ENCODE results near the gene ZFP36L1.

The ZFP36L1 gene

GRCh38 chr14:68800390-68800789 is 7.5 kb upstream of the ZFP36L1 start:
- no peak overlapping the region for H3K4me3 ChIP-seq (ENCODE audit: low read depth, low read length, poor library complexity, severe bottlenecking)
- no peaks in the 10 kb centered on the region for H3K36me3 ChIP-seq (ENCODE audit: insufficient read depth, low read length)
- no peaks in the 10 kb centered on the region for H3K9me2 ChIP-seq (ENCODE audit: low read depth, low read length)
- H3K9me3 ChIP-seq (ENCODE audit: low read length) = peaks cover 16% of the 10 kb centered on the region
- TF ChIP-seq CTCF (IDR thresholded peaks at IDR 0.05; ENCODE audit: low read length) (no peak), EZH2 (IDR thresholded peaks at IDR 0.05; ENCODE audit: borderline replicate concordance, low read length) (no peak)
- H3F3A ChIP-seq (ENCODE audit: insufficient read depth, low read length) = peaks cover 13% of the 10 kb centered on the region; the same call in 1 of the 2 replicates
- H3K79me2 ChIP-seq (ENCODE audit: insufficient read depth, low read length) = no peaks in the 10 kb centered on the region
- no peak overlapping the region for H3K9ac ChIP-seq (ENCODE audit: low read length)
- peaks cover 27% of the 10 kb centered on the region for H3K4me1 ChIP-seq (ENCODE audit: insufficient read depth, low read length, severe bottlenecking)
- no peaks in the 10 kb centered on the region for H4K20me1 ChIP-seq (ENCODE audit: insufficient read depth, low read length)
- H3K27ac ChIP-seq (ENCODE audit: low read depth, low read length, poor library complexity, severe bottlenecking) = peak overlapping the region; percentile 24
- no peak overlapping the region for H3K4me2 ChIP-seq (ENCODE audit: low read length)
- H3K27me3 ChIP-seq (ENCODE audit: insufficient read depth, low read length) = no peaks in the 10 kb centered on the region
- no peak overlapping the region for H2AFZ ChIP-seq (ENCODE audit: low read length)

DNA sequence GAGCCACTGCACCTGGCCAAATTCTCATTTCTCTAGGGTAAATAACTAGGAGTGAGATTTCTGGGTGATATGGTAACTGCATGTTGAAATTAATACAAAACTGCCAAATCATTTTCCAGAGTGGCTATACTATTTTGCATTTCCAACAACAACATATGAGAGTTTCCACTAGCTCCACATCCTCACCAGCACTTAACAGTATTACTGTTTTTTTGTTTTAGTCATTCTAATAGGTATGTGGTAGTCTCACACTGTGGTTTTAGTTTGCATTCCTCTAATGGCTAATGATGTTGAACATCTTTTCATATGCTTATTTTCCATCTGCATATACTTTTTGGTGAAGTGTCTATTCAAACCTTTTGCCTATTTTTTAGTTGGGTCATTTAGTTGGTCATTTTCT is 5.8 kb upstream of the ZFP36L1 start:
- peaks cover 13% of the 10 kb centered on the region for H3K9me3 ChIP-seq (ENCODE audit: low read length)
- H3K79me2 ChIP-seq (ENCODE audit: insufficient read depth, low read length) = no peaks in the 10 kb centered on the region
- H3K4me2 ChIP-seq (ENCODE audit: low read length) = no peak overlapping the region
- TF ChIP-seq EZH2 (IDR thresholded peaks at IDR 0.05; ENCODE audit: borderline replicate concordance, low read length) (no peak), CTCF (IDR thresholded peaks at IDR 0.05; ENCODE audit: low read length) (no peak)
- H3K4me3 ChIP-seq (ENCODE audit: low read depth, low read length, poor library complexity, severe bottlenecking) = no peak overlapping the region
- no peak overlapping the region for H3K9ac ChIP-seq (ENCODE audit: low read length)
- no peaks in the 10 kb centered on the region for H3K36me3 ChIP-seq (ENCODE audit: insufficient read depth, low read length)
- no peak overlapping the region for H3K27ac ChIP-seq (ENCODE audit: low read depth, low read length, poor library complexity, severe bottlenecking)
- peaks cover 38% of the 10 kb centered on the region for H3K4me1 ChIP-seq (ENCODE audit: insufficient read depth, low read length, severe bottlenecking)
- H3F3A ChIP-seq (ENCODE audit: insufficient read depth, low read length) = 0 out of 2 replicates have a peak, but pooled peaks cover 4% of the 10 kb centered on the region
- no peaks in the 10 kb centered on the region for H3K9me2 ChIP-seq (ENCODE audit: low read depth, low read length)
- H2AFZ ChIP-seq (ENCODE audit: low read length) = no peak overlapping the region
- H3K27me3 ChIP-seq (ENCODE audit: insufficient read depth, low read length) = no peaks in the 10 kb centered on the region
- H4K20me1 ChIP-seq (ENCODE audit: insufficient read depth, low read length) = no peaks in the 10 kb centered on the region

DNA sequence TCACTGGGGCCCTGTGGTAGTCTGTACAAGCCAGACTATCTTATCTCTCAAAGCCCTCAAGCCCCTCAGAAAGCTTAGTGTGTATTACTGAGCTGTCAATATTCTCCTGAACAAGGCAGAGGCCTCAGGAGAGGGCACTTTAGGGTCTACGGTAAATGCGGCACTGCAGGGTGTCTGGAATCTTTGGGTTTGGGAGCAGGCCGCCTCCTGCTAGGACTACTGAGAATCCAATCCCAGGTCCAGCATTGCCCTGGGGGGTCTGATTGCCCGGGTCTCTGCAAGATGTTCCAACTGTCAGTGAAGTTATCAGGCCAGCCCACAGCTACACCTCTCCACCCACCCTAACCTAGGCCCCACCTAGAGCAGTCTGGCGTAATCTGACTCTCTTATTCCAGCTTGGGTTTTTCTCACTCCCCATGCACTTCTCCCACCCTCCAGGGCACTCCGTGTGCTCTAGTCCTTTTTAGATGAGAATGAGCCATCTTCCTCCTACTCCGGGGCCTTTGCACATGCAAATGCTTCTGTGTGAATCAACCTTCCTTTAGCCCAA is 4.3 kb upstream of the ZFP36L1 start:
- Histone ChIP-seq H3K27ac (ENCODE audit: low read depth, low read length, poor library complexity, severe bottlenecking) (peak overlapping the region; percentile 98), H2AFZ (ENCODE audit: low read length) (no peak overlapping the region), H3K4me2 (ENCODE audit: low read length) (peak overlapping the region; percentile 89), H3K9ac (ENCODE audit: low read length) (peak overlapping the region; percentile 96), H3K27me3 (ENCODE audit: insufficient read depth, low read length) (no peaks in the 10 kb centered on the region), H3F3A (ENCODE audit: insufficient read depth, low read length) (0 out of 2 replicates have a peak, but pooled peaks cover 4% of the 10 kb centered on the region), H3K9me3 (ENCODE audit: low read length) (peaks cover 11% of the 10 kb centered on the region), H3K4me3 (ENCODE audit: low read depth, low read length, poor library complexity, severe bottlenecking) (no peak overlapping the region), H3K36me3 (ENCODE audit: insufficient read depth, low read length) (peaks cover 3% of the 10 kb centered on the region), H3K79me2 (ENCODE audit: insufficient read depth, low read length) (peaks cover 7% of the 10 kb centered on the region), H3K9me2 (ENCODE audit: low read depth, low read length) (no peaks in the 10 kb centered on the region), H3K4me1 (ENCODE audit: insufficient read depth, low read length, severe bottlenecking) (peaks cover 42% of the 10 kb centered on the region), H4K20me1 (ENCODE audit: insufficient read depth, low read length) (no peaks in the 10 kb centered on the region)
- no peak for TF ChIP-seq CTCF (IDR thresholded peaks at IDR 0.05; ENCODE audit: low read length)
- TF ChIP-seq EZH2 (IDR thresholded peaks at IDR 0.05; ENCODE audit: borderline replicate concordance, low read length) = no peak

All from OCI-LY1 (cell line).